Right atrium auricular region (tissue), 2 donors: ENCODE data around the gene NHLRC4. TPM values are rescaled to one million over a fixed set of nuclear protein-coding genes. Genes with fewer than 3 reads are reported as not detected.

ENCODE experiments used
- DNase-seq: peaks from one replicate; pipeline ENCODE4 v3.0.0-alpha.2; 2019; ENCODE audit warnings: low spot score
- H3K27ac ChIP-seq, 2 donors: fragments of 200-600 bp; sonication (generic); 1 replicate in 1 of 2; 2 replicates in 1 of 2; pipeline ENCODE4 v1.5.1; 2016 to 2019
- H3K27me3 ChIP-seq, 2 donors: fragments of 200-600 bp; sonication (generic); one replicate each; pipeline versions ENCODE4 v1.5.1 to v1.6.0; 2017 to 2019
- H3K36me3 ChIP-seq: fragments of 200-600 bp; sonication (generic); one replicate; pipeline ENCODE4 v1.5.1; 2016
- H3K4me1 ChIP-seq, 2 donors: fragments of 200-600 bp; sonication (generic); one replicate each; pipeline versions ENCODE4 v1.5.1 to v1.6.0; 2017 to 2019
- H3K4me3 ChIP-seq, 2 donors: fragments of 200-600 bp; sonication (generic); 1 replicate in 1 of 2; 2 replicates in 1 of 2; pipeline ENCODE4 v1.5.1; 2017 to 2019; ENCODE audit warnings: mild to moderate bottlenecking in 1 of 2, moderate library complexity in 1 of 2
- H3K9me3 ChIP-seq, 2 donors: fragments of 200-600 bp; sonication (generic); one replicate each; pipeline ENCODE4 v1.5.1; 2019
- total RNA-seq, 2 donors: library from RNA; depleted of rRNA; stranded (reverse); fragments of >200 nt; gene quantifications; one replicate each; pipeline ENCODE4 v1.1.0, GENCODE V29; 2016
- TF ChIP-seq, protein P1 (sequence below), 2 donors: fragments of 200-600 bp; sonication (generic); IDR thresholded peaks; one replicate each; pipeline ENCODE4 v1.5.1; 2019; ENCODE audit warnings: antibody characterized with exemption in 2 of 2

Gene NHLRC4
- total RNA-seq, 2 donors from 2014 or later, result 0.43 to 0.74 TPM

DNA sequence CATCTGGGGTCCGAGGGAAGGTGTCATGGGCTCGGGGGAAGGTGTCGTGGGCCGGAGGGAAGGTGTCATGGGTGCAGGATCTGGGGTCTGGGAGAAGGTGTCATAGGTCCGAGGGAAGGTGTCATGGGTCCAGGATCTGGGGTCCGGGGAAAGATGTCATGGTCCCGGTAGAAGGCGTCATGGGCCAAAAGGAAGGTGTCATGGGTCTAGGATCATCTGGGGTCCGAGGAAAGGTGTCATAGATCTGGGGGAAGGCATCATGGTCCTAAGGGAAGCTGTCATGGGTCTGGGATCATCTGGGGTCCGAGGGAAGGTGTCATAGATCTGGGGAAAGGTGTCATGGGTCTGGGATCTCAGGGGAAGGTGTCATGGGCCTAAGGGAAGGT is 24.0 kb downstream of the NHLRC4 start:
- Histone ChIP-seq H3K9me3 (no peaks in the 10 kb centered on the region), H3K27me3 (no peaks in the 10 kb centered on the region), H3K27ac (peak overlapping the region in 1 of 2 donors; percentile 79), H3K4me3 (peak overlapping the region; percentile 78 to 92), H3K4me1 (peaks cover 0 to 50% of the 10 kb centered on the region in 2 donors), H3K36me3 (no peaks in the 10 kb centered on the region)
- no peak for DNase-seq
- TF ChIP-seq, protein P1, sequence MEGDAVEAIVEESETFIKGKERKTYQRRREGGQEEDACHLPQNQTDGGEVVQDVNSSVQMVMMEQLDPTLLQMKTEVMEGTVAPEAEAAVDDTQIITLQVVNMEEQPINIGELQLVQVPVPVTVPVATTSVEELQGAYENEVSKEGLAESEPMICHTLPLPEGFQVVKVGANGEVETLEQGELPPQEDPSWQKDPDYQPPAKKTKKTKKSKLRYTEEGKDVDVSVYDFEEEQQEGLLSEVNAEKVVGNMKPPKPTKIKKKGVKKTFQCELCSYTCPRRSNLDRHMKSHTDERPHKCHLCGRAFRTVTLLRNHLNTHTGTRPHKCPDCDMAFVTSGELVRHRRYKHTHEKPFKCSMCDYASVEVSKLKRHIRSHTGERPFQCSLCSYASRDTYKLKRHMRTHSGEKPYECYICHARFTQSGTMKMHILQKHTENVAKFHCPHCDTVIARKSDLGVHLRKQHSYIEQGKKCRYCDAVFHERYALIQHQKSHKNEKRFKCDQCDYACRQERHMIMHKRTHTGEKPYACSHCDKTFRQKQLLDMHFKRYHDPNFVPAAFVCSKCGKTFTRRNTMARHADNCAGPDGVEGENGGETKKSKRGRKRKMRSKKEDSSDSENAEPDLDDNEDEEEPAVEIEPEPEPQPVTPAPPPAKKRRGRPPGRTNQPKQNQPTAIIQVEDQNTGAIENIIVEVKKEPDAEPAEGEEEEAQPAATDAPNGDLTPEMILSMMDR (IDR thresholded peaks at IDR 0.05), result no peak

DNA sequence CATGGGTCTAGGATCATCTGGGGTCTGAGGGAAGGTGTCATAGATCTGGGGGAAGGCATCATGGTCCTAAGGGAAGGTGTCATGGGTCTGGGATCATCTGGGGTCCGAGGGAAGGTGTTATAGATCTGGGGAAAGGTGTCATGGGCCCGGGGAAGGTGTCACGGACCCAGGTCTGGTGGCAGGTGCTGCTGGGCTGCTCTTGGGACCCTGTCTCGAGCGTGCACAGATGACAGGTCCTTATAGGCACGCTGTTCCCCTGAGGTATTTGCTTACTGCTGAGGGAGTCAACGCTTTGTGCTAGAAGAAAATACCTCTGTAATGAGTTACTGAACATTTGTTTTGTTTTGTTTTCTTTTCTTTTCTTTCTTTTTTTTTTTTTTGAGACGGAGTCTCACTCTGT is 24.4 kb downstream of the NHLRC4 start:
- Histone ChIP-seq H3K4me1 (peaks cover 0 to 48% of the 10 kb centered on the region in 2 donors), H3K27ac (no peak overlapping the region), H3K36me3 (no peaks in the 10 kb centered on the region), H3K9me3 (no peaks in the 10 kb centered on the region), H3K4me3 (peak overlapping the region; percentile 78 to 92), H3K27me3 (no peaks in the 10 kb centered on the region)
- no peak for DNase-seq
- TF ChIP-seq, protein P1 (IDR thresholded peaks at IDR 0.05), result no peak

DNA sequence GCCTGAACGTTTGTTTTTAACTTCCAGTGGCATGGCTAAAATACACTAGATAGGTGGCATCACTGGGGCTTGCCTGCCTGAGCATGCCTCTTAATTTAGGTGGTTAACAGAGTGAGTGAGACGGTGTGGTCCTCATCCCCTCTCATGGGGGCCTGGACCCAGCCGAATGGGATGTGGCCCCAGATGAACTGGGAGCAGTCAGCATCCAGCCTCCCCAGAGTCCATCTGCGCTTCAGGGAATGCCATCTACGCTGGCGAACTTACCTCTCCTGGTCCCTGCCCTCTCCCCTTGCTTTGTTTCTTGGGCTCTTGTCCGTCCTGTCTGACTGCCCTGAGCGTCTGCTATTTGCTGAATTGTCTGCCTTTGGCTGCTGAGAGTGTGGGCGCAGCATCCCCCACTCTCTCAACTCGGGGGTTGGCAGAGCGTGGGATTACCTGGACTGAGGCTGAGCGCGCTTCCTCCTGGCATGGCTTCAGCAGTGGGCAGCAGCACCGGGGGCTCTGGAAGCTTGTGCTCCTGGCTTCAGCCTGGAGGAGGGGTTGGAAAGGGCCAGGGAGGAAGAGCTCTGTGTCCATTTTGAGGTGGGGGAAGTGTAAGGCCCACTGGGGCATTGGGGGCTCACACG is 25.2 kb downstream of the NHLRC4 start:
- no peak overlapping the region for H3K4me3 ChIP-seq
- TF ChIP-seq, protein P1 (IDR thresholded peaks at IDR 0.05), result no peak
- no peaks in the 10 kb centered on the region for H3K27me3 ChIP-seq
- DNase-seq, result no peak
- H3K36me3 ChIP-seq, result no peaks in the 10 kb centered on the region
- no peak overlapping the region for H3K27ac ChIP-seq
- peaks cover 0 to 40% of the 10 kb centered on the region in 2 donors for H3K4me1 ChIP-seq
- H3K9me3 ChIP-seq, result no peaks in the 10 kb centered on the region

DNA sequence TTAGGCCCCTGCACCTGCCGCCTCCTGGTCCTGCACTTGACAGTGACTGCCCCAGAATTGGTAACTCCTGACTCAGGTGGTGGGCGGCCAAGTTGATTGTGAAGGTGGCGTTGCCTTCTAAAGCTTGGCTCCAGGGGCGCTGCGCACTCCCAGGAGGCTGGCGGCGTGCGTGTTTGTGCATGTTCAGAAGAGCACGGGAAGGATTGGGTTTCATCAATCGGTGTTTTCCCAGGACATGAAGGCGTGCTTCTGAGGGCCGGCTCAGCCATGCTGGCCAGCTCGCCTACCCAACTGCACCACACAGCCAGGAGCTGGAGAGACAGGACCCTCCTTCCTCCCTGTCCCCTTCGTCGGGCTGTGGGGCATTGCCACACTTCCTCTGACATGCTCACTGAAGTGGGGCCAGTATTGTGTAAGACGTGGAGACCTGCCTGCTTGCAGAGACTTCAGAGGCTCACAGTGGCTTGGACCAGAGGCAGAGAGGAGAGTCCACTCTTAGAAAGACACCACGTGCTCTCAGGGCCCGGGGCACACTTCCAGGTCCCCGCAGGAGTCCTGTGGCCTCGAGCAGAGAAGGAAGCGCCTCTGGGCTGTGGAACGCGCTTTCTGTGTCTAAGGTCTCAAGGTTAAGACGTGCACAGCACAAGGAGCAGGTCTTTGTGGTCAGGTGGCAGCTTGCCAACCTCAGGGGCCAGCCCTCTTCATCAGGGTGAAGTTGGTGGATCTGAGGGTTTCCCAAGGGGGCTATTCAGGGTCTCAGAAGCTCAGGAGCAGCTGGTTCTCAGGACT is 25.9 kb downstream of the NHLRC4 start:
- Histone ChIP-seq H3K4me1 (peaks cover 0 to 33% of the 10 kb centered on the region in 2 donors), H3K27me3 (no peaks in the 10 kb centered on the region), H3K27ac (no peak overlapping the region), H3K9me3 (no peaks in the 10 kb centered on the region), H3K4me3 (no peak overlapping the region), H3K36me3 (no peaks in the 10 kb centered on the region)
- peak; percentile 73 for DNase-seq
- TF ChIP-seq, protein P1 (IDR thresholded peaks at IDR 0.05), result no peak

DNA sequence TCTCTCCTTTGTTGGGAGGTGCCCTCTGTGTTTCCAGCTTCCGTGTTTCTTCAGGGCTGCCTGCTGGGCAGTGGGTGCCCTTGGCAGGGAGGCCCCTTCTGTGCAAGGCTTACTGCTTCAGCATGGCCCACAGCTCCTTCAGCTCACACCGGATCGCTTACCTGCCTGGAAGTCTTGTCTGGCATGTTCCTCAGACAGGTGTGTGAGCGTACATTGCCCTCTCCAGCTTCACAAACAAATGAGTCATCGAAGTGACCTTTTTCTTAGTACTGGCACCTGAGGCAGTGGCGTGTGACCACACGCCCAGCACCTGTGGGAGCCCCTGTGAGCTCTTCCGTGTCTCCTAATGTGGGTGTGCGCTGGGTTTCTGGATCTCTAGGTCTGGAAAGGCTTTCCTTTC is 26.6 kb downstream of the NHLRC4 start:
- H3K4me3 ChIP-seq, result no peak overlapping the region
- TF ChIP-seq, protein P1 (IDR thresholded peaks at IDR 0.05), result no peak
- DNase-seq, result no peak
- no peak overlapping the region for H3K27ac ChIP-seq
- no peaks in the 10 kb centered on the region for H3K27me3 ChIP-seq
- no peaks in the 10 kb centered on the region for H3K9me3 ChIP-seq
- H3K4me1 ChIP-seq, result peaks cover 0 to 26% of the 10 kb centered on the region in 2 donors
- H3K36me3 ChIP-seq, result no peaks in the 10 kb centered on the region
